ENCODE measurements around the gene PTGES3L. TPM values are rescaled to one million over a fixed set of nuclear protein-coding genes. Genes with fewer than 3 reads are reported as not detected.

PTGES3L gene
- not detected in 2 replicates for total RNA-seq (2014; rRNA removed; shearing (Covaris generic))
- polyA plus RNA-seq (2016; fragmentation: Nextera tagmentation; extraction: Ambion mirVana) = 0.62 and 0.90 TPM in 2 replicates

GRCh38 chr17:42979511-42980273 lies at the start of gene PTGES3L:
PTGES3L (minus strand) TSS chr17:42980080; CDS start chr17:42980053, 27 bp downstream.
- no peaks in the 10 kb centered on the region for H4K20me1 ChIP-seq (ENCODE audit: insufficient read depth)
- no peak for TF ChIP-seq EZH2 (IDR thresholded peaks at IDR 0.05; ENCODE audit: insufficient read depth, poor library complexity, severe bottlenecking)
- H3K9me2 ChIP-seq (ENCODE audit: insufficient read depth) = no peaks in the 10 kb centered on the region
- peaks cover 49% of the 10 kb centered on the region for H3K79me2 ChIP-seq (ENCODE audit: insufficient read depth)
- no peaks in the 10 kb centered on the region for H3K36me3 ChIP-seq (ENCODE audit: low read depth)
- no peaks in the 10 kb centered on the region for H3F3A ChIP-seq (ENCODE audit: insufficient read depth)
- H3K9ac ChIP-seq = peak within 1 kb of the TSS; percentile 82
- H3K4me2 ChIP-seq (ENCODE audit: unreplicated experiment) = peak within 1 kb of the TSS; percentile 77
- peak; percentile 62 for DNase-seq
- H3K4me1 ChIP-seq (ENCODE audit: insufficient read depth) = peaks cover 13% of the 10 kb centered on the region
- H3K27me3 ChIP-seq (replicated peaks; ENCODE audit: insufficient read depth) = no peaks in the 10 kb centered on the region
- no peaks in the 10 kb centered on the region for H3K9me3 ChIP-seq (ENCODE audit: low read depth)
- H3K27ac ChIP-seq = peak within 1 kb of the TSS; percentile 26
- H3K4me3 ChIP-seq = peak within 1 kb of the TSS; percentile 92
- 39 to 40% methylated on average over 20 to 21 of the region's 21 CpGs for WGBS, 2 experiments (ENCODE audit: low coverage in 1 of 2, low lambda C conversion rate in 2 of 2, missing lambda C conversion rate in 2 of 2)
- peak within 1 kb of the TSS; percentile 82 for H2AFZ ChIP-seq
- in situ Hi-C loops (cut with MboI) = no loop called here

- DNase-seq = no peak
- H3K4me2 ChIP-seq (ENCODE audit: unreplicated experiment) = no peak overlapping the region
- no peak overlapping the region for H3K9ac ChIP-seq
- H3F3A ChIP-seq (ENCODE audit: insufficient read depth) = no peaks in the 10 kb centered on the region
- H2AFZ ChIP-seq = no peak overlapping the region
- H3K27ac ChIP-seq = no peak overlapping the region
- no peak for TF ChIP-seq EZH2phosphoT487 (IDR thresholded peaks at IDR 0.05; ENCODE audit: insufficient read depth, low read depth)
- H4K20me1 ChIP-seq (ENCODE audit: insufficient read depth) = no peaks in the 10 kb centered on the region
- H3K27me3 ChIP-seq (replicated peaks; ENCODE audit: insufficient read depth) = no peaks in the 10 kb centered on the region
- H3K9me3 ChIP-seq (ENCODE audit: low read depth) = no peaks in the 10 kb centered on the region
- H3K79me2 ChIP-seq (ENCODE audit: insufficient read depth) = no peaks in the 10 kb centered on the region
- WGBS, 2 experiments (ENCODE audit: low coverage in 1 of 2, low lambda C conversion rate in 2 of 2, missing lambda C conversion rate in 2 of 2) = 91 to 92% methylated on average over 16 to 17 of the region's 17 CpGs
- no peak overlapping the region for H3K4me3 ChIP-seq
- H3K9me2 ChIP-seq (ENCODE audit: insufficient read depth) = no peaks in the 10 kb centered on the region
- H3K36me3 ChIP-seq (ENCODE audit: low read depth) = no peaks in the 10 kb centered on the region
- H3K4me1 ChIP-seq (ENCODE audit: insufficient read depth) = no peaks in the 10 kb centered on the region
- in situ Hi-C loops (cut with MboI) = loop anchor here (25.0 kb wide), 1 partner anchor 284 kb away; no protein-coding TSS in a partner anchor
Observed at GRCh38 chr17:43028221-43028861, 48.5 kb upstream of the PTGES3L start.

DNA sequence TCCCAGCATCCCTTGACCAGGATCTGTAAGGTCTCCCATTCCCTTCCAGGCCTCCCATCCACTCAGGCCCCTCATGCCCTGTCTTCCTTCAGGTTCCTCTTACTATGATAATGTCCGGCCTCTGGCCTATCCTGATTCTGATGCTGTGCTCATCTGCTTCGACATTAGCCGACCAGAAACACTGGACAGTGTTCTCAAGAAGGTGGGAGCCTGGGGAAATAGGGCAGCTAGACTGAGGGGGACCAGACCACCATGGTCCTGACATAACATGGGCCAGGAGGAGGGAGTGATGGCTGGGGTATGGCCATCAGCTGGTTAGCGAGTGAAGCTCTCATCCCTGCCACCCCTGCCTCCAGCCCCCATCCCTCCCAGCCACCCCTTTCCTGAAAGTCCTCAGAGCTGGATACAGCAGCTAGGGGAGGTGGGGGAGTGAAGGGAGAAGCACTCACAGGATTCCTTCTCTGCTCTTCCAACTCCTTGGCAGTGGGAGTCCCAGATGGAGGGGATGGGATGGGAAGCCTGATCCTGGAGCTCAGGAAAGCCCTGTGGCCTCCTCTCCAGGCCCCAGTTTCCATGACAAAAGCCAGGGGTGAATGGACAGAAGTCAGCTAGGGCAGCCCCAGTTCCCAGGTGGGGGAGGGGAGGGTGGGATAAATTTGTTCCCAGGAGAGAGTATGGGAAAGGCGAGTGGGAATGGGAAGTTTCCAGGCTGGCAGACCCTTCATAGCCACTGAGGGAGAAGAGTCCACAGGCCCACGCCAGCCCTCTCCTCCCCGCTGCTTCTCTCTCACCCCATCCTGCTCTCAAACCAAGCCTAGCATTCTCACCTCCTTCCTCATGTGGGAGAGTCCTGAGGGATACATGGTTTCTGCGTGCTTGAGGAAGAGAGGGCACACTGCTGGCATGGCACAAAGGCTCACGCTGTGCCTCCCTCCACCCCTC lies 47.5 kb upstream of the PTGES3L start:
- Histone ChIP-seq H3K36me3 (ENCODE audit: low read depth) (no peaks in the 10 kb centered on the region), H3K9me2 (ENCODE audit: insufficient read depth) (no peaks in the 10 kb centered on the region), H2AFZ (no peak overlapping the region), H3K27me3 (replicated peaks; ENCODE audit: insufficient read depth) (no peaks in the 10 kb centered on the region), H3K4me1 (ENCODE audit: insufficient read depth) (no peaks in the 10 kb centered on the region), H3K4me2 (ENCODE audit: unreplicated experiment) (no peak overlapping the region), H3K4me3 (no peak overlapping the region), H4K20me1 (ENCODE audit: insufficient read depth) (no peaks in the 10 kb centered on the region), H3F3A (ENCODE audit: insufficient read depth) (no peaks in the 10 kb centered on the region), H3K79me2 (ENCODE audit: insufficient read depth) (no peaks in the 10 kb centered on the region), H3K9me3 (ENCODE audit: low read depth) (no peaks in the 10 kb centered on the region), H3K27ac (no peak overlapping the region), H3K9ac (no peak overlapping the region)
- WGBS, 2 experiments (ENCODE audit: low coverage in 1 of 2, low lambda C conversion rate in 2 of 2, missing lambda C conversion rate in 2 of 2) = 78 to 80% methylated on average over 7 to 9 of the region's 9 CpGs
- TF ChIP-seq EZH2phosphoT487 (IDR thresholded peaks at IDR 0.05; ENCODE audit: insufficient read depth, low read depth) (no peak), EZH2 (IDR thresholded peaks at IDR 0.05; ENCODE audit: insufficient read depth, poor library complexity, severe bottlenecking) (no peak)
- in situ Hi-C loops (cut with MboI) = loop anchor here (25.0 kb wide), 1 partner anchor 285 kb away; no protein-coding TSS in a partner anchor
- no peak for DNase-seq

DNA sequence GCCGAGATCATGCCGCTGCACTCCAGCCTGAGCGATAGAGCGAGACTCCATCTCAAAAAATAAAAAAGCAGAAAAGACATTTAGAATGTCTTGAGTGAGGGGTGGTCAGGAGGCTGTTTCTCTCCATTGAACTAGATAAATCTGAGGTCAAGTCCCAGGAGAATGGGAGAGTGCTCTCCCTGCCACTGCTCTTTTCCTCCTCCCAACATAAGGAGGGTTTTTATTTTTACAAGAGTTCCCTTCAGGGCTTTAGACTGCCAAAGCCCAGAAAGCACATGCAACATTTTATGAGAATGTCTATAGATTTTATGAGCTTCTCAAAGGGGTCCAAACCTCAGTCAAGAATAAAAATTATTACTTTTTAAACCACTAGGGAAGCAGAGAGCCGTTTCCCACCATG lies 46.7 kb upstream of the PTGES3L start:
- no peak overlapping the region for H3K4me3 ChIP-seq
- WGBS, 2 experiments (ENCODE audit: low coverage in 1 of 2, low lambda C conversion rate in 2 of 2, missing lambda C conversion rate in 2 of 2) = 82 to 85% methylated on average over 5 of the region's 5 CpGs
- DNase-seq = no peak

More for the DNA sequence above, 46.7 kb upstream of the PTGES3L start:
- Histone ChIP-seq H3K4me2 (ENCODE audit: unreplicated experiment) (no peak overlapping the region), H3K27ac (no peak overlapping the region), H3K9me3 (ENCODE audit: low read depth) (no peaks in the 10 kb centered on the region), H3K27me3 (replicated peaks; ENCODE audit: insufficient read depth) (no peaks in the 10 kb centered on the region), H3K36me3 (ENCODE audit: low read depth) (no peaks in the 10 kb centered on the region), H2AFZ (no peak overlapping the region), H4K20me1 (ENCODE audit: insufficient read depth) (no peaks in the 10 kb centered on the region), H3K9me2 (ENCODE audit: insufficient read depth) (no peaks in the 10 kb centered on the region), H3K9ac (no peak overlapping the region), H3K79me2 (ENCODE audit: insufficient read depth) (peaks cover 6% of the 10 kb centered on the region; the same call in 1 of the 2 replicates), H3F3A (ENCODE audit: insufficient read depth) (no peaks in the 10 kb centered on the region), H3K4me1 (ENCODE audit: insufficient read depth) (no peaks in the 10 kb centered on the region)
- in situ Hi-C loops (cut with MboI) = loop anchor here (25.0 kb wide), 1 partner anchor 286 kb away; no protein-coding TSS in a partner anchor
- TF ChIP-seq EZH2 (IDR thresholded peaks at IDR 0.05; ENCODE audit: insufficient read depth, poor library complexity, severe bottlenecking) (no peak), EZH2phosphoT487 (IDR thresholded peaks at IDR 0.05; ENCODE audit: insufficient read depth, low read depth) (no peak)

Data from GM23248 (cell line).